Liver (tissue), 9 donors: ENCODE measurements around the gene ZNF865. TPM values are rescaled to one million over a fixed set of nuclear protein-coding genes. Genes with fewer than 3 reads are reported as not detected.
A peak's percentile ranks its signal among the peaks of the same experiment; 100 is the strongest.

ENCODE experiments used
- DNase-seq: peaks from one replicate; pipeline ENCODE4 v3.0.0-alpha.2; 2017; ENCODE audit warnings: low spot score
- H3K27ac ChIP-seq, 2 donors: one replicate each; pipeline ENCODE4 v1.7.0; 2013; ENCODE audit warnings: inconsistent platforms in 2 of 2, low read length in 2 of 2, control low read depth in 1 of 2, low read depth in 1 of 2, mild to moderate bottlenecking in 1 of 2
- H3K27me3 ChIP-seq, 4 donors: one replicate each; pipeline versions ENCODE4 v1.6.1 to v1.7.0; 2013; ENCODE audit warnings: low read length in 3 of 4, inconsistent platforms in 1 of 4, mild to moderate bottlenecking in 1 of 4, moderate library complexity in 1 of 4; ENCODE audit not compliant: control insufficient read depth in 4 of 4, insufficient read depth in 4 of 4
- H3K36me3 ChIP-seq, 4 donors: one replicate each; pipeline versions ENCODE4 v1.6.1 to v1.7.0; 2013; ENCODE audit warnings: low read length in 3 of 4, mild to moderate bottlenecking in 3 of 4, low read depth in 1 of 4, moderate library complexity in 1 of 4; ENCODE audit not compliant: control insufficient read depth in 4 of 4, insufficient read depth in 3 of 4
- H3K4me1 ChIP-seq, 4 donors: one replicate each; pipeline versions ENCODE4 v1.6.1 to v1.7.0; 2013; ENCODE audit warnings: low read length in 3 of 4, mild to moderate bottlenecking in 3 of 4, moderate library complexity in 1 of 4; ENCODE audit not compliant: control insufficient read depth in 4 of 4, insufficient read depth in 4 of 4
- H3K4me3 ChIP-seq, 3 donors: one replicate each; pipeline versions ENCODE4 v1.6.1 to v1.7.0; 2013; ENCODE audit warnings: low read length in 3 of 3, control low read depth in 1 of 3, low read depth in 1 of 3, mild to moderate bottlenecking in 1 of 3
- H3K9ac ChIP-seq, 2 donors: one replicate each; pipeline ENCODE4 v1.7.0; 2013; ENCODE audit warnings: low read length in 2 of 2, mild to moderate bottlenecking in 2 of 2, moderate library complexity in 2 of 2, control low read depth in 1 of 2, low read depth in 1 of 2
- H3K9me3 ChIP-seq, 4 donors: one replicate each; pipeline versions ENCODE4 v1.6.1 to v1.7.0; 2013; ENCODE audit warnings: low read length in 3 of 4; ENCODE audit not compliant: control insufficient read depth in 4 of 4
- EGR1 ChIP-seq, 2 donors: IDR thresholded peaks; 2 replicates each; pipeline ENCODE4 v1.6.1; 2016 to 2018; ENCODE audit warnings: antibody characterized with exemption in 2 of 2, low read depth in 2 of 2
- FOXA2 ChIP-seq: IDR thresholded peaks from 2 replicates; pipeline ENCODE4 v1.6.1; 2016; ENCODE audit warnings: antibody characterized with exemption
- GABPA ChIP-seq, 2 donors: IDR thresholded peaks in 1 of 2; conservative IDR thresholded peaks in 1 of 2; 2 replicates each; pipeline ENCODE4 v1.6.1; 2016; ENCODE audit warnings: antibody characterized with exemption in 2 of 2, mild to moderate bottlenecking in 1 of 2, moderate library complexity in 1 of 2
- HNF4A ChIP-seq, 2 donors: conservative IDR thresholded peaks; 2 replicates each; pipeline ENCODE4 v1.6.1; 2016; ENCODE audit warnings: antibody characterized with exemption in 2 of 2, mild to moderate bottlenecking in 2 of 2
- HNF4G ChIP-seq: IDR thresholded peaks from 2 replicates; pipeline ENCODE4 v1.6.1; 2016; ENCODE audit warnings: antibody characterized with exemption
- JUND ChIP-seq, 2 donors: IDR thresholded peaks; 2 replicates each; pipeline ENCODE4 v1.6.1; 2016; ENCODE audit warnings: antibody characterized with exemption in 2 of 2
- NR2F2 ChIP-seq: IDR thresholded peaks from 2 replicates; pipeline ENCODE4 v1.6.1; 2016; ENCODE audit warnings: antibody characterized with exemption
- RAD21 ChIP-seq, 2 donors: IDR thresholded peaks; 2 replicates each; pipeline ENCODE4 v1.6.1; 2016; ENCODE audit warnings: antibody characterized with exemption in 2 of 2, mild to moderate bottlenecking in 2 of 2
- RXRA ChIP-seq, 2 donors: IDR thresholded peaks; 2 replicates each; pipeline ENCODE4 v1.6.1; 2017 to 2018; ENCODE audit warnings: antibody characterized with exemption in 2 of 2, mild to moderate bottlenecking in 1 of 2
- SP1 ChIP-seq: IDR thresholded peaks from 2 replicates; pipeline ENCODE4 v1.6.1; 2018; ENCODE audit warnings: antibody characterized with exemption, mild to moderate bottlenecking
- TAF1 ChIP-seq: conservative IDR thresholded peaks from 2 replicates; pipeline ENCODE4 v1.6.1; 2016; ENCODE audit warnings: antibody characterized with exemption, mild to moderate bottlenecking
- YY1 ChIP-seq: IDR thresholded peaks from 2 replicates; pipeline ENCODE4 v1.6.1; 2016; ENCODE audit warnings: antibody characterized with exemption, mild to moderate bottlenecking
- WGBS: extraction: QIAGEN DNeasy Blood & Tissue Kit; methylation state at CpG from one replicate; pipeline ENCODE4 v1.1.7; 2013; 5-methylcytosine and 5-hydroxymethylcytosine counted together
- polyA plus RNA-seq, 2 donors: library from polyadenylated mRNA; stranded (reverse) in 1 of 2; unstranded in 1 of 2; fragments of 200-250 nt in 1 of 2; fragments of >200 nt in 1 of 2; fragmentation: Nextera tagmentation in 1 of 2; extraction: Ambion mirVana in 1 of 2; gene quantifications; one replicate each; pipeline versions ENCODE4 v1.2.1 to v1.2.3, GENCODE V29; 2013 to 2015
- total RNA-seq, 2 donors: library from RNA; depleted of rRNA; stranded (reverse); fragments of >200 nt; gene quantifications; one replicate each; pipeline ENCODE4 v1.2.3, GENCODE V29; 2014
- TF ChIP-seq, protein P1 (sequence below): IDR thresholded peaks from 2 replicates; pipeline ENCODE4 v1.6.1; 2016; ENCODE audit warnings: antibody characterized with exemption
- TF ChIP-seq, protein P2 (sequence below): fragments of 150-350 bp; IDR thresholded peaks from 2 replicates; pipeline ENCODE4 v1.5.1; 2017; ENCODE audit warnings: improper control_type of control experiment, low read depth, low read length; ENCODE audit not compliant: missing input control
- TF ChIP-seq, protein P3 (sequence below): IDR thresholded peaks from 2 replicates; pipeline ENCODE4 v1.6.1; 2016; ENCODE audit warnings: antibody characterized with exemption, mild to moderate bottlenecking
- TF ChIP-seq, protein P4 (sequence below): IDR thresholded peaks from 2 replicates; pipeline ENCODE4 v1.6.1; 2016; ENCODE audit warnings: antibody characterized with exemption
- donor health status: healthy.
- donor health status: healthy.
- donor health status: healthy.
- donor health status: healthy.
- donor health status: healthy.

ZNF865 gene
- total and polyA plus RNA-seq, 4 donors: 0.38 to 3.1 (median 1.6) TPM

DNA sequence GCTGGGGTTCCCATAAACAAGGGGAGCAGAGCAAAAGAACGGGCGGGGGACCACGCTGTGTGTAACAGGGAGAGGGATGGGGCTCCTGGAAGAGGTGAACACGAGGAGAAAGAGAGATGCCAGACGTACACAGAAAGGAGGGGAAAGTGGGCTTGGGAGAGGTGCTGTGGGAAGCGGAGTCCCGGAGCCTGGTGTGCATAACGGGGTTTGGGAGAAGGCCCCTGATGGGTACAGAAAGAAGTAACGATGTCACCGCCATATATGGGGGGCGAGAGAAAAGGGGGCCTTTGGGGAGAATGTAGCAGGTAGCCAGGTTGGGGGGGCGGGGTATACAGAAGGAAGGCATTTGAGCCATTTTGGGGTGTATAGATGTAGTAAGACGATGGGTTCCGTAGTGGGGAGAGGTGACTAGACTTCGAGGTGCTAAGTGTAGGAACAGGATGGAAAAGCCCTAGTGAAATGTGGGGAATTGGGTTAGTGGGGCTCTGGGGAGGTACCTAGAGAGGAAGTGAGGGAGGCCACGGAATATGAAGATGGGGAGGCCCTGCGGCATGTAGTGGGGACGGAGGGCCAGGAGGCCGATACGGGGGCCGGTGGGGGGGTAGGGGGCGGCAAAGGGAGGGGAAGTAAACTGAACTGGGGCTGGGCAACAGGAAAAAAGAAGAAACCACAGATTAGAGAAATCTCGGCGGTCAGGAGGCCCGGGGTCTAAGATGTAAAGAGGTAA lies 36.1 kb downstream of the ZNF865 start (continued):
- TF ChIP-seq FOXA2: no peak

DNA sequence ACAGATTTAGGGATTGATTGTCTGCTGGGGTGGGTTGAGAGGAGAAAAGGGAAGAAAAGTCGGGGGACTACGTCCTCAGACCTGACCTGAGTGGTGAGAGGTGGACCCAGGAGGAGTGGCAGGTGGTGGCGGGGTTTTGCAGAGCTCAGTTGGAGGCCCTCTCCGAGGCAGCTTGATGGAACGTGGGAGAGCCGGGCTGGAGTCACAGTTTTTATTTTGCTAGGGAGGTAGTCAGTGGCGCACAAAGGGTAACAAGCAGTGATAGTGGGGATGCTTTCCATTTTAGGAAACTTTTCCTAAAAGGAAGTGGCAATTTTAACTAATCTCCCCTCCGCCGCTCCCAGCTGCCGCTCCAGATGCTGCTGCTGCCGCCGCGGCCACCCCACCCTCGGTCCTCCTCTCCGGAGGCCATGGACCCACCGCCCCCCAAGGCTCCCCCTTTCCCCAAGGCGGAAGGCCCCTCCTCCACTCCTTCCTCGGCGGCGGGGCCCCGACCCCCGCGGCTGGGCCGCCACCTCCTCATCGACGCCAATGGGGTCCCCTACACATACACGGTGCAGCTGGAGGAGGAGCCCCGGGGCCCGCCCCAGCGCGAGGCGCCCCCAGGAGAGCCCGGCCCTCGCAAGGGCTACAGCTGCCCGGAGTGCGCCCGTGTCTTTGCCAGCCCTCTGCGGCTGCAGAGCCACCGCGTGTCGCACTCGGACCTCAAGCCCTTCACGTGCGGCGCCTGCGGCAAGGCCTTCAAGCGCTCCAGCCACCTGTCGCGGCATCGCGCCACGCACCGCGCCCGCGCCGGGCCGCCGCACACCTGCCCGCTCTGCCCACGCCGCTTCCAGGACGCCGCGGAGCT lies 36.9 kb downstream of the ZNF865 start:
- no peak for TF ChIP-seq HNF4G
- TF ChIP-seq, protein P1, sequence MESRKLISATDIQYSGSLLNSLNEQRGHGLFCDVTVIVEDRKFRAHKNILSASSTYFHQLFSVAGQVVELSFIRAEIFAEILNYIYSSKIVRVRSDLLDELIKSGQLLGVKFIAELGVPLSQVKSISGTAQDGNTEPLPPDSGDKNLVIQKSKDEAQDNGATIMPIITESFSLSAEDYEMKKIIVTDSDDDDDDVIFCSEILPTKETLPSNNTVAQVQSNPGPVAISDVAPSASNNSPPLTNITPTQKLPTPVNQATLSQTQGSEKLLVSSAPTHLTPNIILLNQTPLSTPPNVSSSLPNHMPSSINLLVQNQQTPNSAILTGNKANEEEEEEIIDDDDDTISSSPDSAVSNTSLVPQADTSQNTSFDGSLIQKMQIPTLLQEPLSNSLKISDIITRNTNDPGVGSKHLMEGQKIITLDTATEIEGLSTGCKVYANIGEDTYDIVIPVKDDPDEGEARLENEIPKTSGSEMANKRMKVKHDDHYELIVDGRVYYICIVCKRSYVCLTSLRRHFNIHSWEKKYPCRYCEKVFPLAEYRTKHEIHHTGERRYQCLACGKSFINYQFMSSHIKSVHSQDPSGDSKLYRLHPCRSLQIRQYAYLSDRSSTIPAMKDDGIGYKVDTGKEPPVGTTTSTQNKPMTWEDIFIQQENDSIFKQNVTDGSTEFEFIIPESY: no peak
- no peak for DNase-seq
- no peaks in the 10 kb centered on the region for H3K9me3 ChIP-seq
- no peaks in the 10 kb centered on the region for H3K27me3 ChIP-seq
- 2% methylated on average over 65 of the region's 65 CpGs for WGBS
- peak overlapping the region; percentile 50 to 65 (median 52) for H3K4me3 ChIP-seq
- H3K9ac ChIP-seq: peak overlapping the region in 1 of 2 donors; percentile 20
- H3K4me1 ChIP-seq: peaks cover 17 to 71% (median 52%) of the 10 kb centered on the region in 4 donors
- H3K36me3 ChIP-seq: peaks cover 0 to 9% (median under 1%) of the 10 kb centered on the region in 4 donors
- H3K27ac ChIP-seq: peak overlapping the region; percentile 75 to 91

DNA sequence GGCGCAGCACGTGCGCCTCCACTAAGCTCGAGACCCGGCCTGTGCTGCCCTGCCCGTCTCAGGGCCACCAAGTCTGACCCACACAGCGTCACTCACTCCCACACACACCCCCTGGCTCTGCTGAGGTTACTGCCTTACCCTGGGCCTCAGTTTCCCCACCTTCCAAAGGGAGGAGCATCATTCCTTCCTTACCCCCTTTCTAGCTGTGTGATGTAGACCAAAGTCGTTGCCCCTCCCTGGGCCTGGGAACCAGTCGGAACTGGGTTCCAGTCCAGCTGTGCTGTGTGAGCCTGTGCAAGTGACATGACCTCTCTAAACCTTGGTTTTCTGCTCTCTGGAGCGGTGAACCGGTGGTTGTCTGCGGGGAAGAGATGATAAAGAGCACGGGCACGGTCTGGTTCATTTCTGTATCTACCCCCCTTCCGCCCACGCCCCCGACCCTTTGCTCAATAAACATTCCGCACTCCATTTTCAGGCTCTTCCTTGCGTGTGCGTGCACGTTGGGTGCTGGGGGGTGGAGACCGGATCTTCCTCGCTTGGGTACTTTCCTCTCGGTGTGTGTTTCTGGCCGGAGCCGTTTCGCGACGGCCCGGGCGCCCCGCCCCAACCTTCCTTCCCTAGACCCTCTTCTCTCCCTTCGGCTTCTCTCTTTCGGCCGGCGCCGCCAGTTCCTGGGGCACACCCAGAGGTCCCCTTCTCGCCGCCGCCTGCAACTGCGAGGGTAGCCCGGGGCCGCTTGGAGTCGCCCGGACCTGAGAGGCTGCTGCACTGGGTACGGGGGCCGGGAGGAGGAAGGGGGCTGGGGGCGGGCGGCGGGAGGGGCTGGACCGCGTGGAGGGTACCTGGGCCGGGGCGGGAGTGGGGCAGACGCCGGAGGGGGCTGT lies 37.8 kb downstream of the ZNF865 start, which contains the start of gene ZNF581:
Gene ZNF581 (plus strand): TSS at position 647 of the 884 bp plus-strand sequence. CDS start 923 bp downstream, outside the sequence.
- Histone ChIP-seq H3K4me1 (peaks cover 20 to 71% (median 52%) of the 10 kb centered on the region in 4 donors), H3K36me3 (peaks cover 0 to 9% (median under 1%) of the 10 kb centered on the region in 4 donors), H3K9ac (peak within 1 kb of the TSS; percentile 7 to 95), H3K27ac (peak within 1 kb of the TSS; percentile 75 to 91), H3K4me3 (peak within 1 kb of the TSS; percentile 50 to 70 (median 65)), H3K27me3 (no peaks in the 10 kb centered on the region), H3K9me3 (no peaks in the 10 kb centered on the region)
- 2% methylated on average over 56 of the region's 56 CpGs for WGBS
- DNase-seq: peak; percentile 83
- TF ChIP-seq RAD21 (IDR thresholded peaks at IDR 0.05) (no peak), SP1 (peak; percentile 15), EGR1 (IDR thresholded peaks at IDR 0.05; ENCODE audit: low read depth in 2 of 2) (peak in 1 of 2 donors; percentile 56), GABPA (IDR thresholded peaks at IDR 0.05 in 1 of 2, conservative IDR thresholded peaks at IDR 0.05 in 1 of 2) (peak; percentile 75 to 89), JUND (IDR thresholded peaks at IDR 0.05) (no peak), HNF4G (no peak), HNF4A (conservative IDR thresholded peaks at IDR 0.05) (peak in 1 of 2 donors; percentile 6), YY1 (peak; percentile 51), NR2F2 (no peak), RXRA (IDR thresholded peaks at IDR 0.05) (no peak), FOXA2 (no peak), TAF1 (no peak)
- TF ChIP-seq, protein P1: no peak
- TF ChIP-seq, protein P2, sequence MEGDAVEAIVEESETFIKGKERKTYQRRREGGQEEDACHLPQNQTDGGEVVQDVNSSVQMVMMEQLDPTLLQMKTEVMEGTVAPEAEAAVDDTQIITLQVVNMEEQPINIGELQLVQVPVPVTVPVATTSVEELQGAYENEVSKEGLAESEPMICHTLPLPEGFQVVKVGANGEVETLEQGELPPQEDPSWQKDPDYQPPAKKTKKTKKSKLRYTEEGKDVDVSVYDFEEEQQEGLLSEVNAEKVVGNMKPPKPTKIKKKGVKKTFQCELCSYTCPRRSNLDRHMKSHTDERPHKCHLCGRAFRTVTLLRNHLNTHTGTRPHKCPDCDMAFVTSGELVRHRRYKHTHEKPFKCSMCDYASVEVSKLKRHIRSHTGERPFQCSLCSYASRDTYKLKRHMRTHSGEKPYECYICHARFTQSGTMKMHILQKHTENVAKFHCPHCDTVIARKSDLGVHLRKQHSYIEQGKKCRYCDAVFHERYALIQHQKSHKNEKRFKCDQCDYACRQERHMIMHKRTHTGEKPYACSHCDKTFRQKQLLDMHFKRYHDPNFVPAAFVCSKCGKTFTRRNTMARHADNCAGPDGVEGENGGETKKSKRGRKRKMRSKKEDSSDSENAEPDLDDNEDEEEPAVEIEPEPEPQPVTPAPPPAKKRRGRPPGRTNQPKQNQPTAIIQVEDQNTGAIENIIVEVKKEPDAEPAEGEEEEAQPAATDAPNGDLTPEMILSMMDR: no peak
- TF ChIP-seq, protein P3, sequence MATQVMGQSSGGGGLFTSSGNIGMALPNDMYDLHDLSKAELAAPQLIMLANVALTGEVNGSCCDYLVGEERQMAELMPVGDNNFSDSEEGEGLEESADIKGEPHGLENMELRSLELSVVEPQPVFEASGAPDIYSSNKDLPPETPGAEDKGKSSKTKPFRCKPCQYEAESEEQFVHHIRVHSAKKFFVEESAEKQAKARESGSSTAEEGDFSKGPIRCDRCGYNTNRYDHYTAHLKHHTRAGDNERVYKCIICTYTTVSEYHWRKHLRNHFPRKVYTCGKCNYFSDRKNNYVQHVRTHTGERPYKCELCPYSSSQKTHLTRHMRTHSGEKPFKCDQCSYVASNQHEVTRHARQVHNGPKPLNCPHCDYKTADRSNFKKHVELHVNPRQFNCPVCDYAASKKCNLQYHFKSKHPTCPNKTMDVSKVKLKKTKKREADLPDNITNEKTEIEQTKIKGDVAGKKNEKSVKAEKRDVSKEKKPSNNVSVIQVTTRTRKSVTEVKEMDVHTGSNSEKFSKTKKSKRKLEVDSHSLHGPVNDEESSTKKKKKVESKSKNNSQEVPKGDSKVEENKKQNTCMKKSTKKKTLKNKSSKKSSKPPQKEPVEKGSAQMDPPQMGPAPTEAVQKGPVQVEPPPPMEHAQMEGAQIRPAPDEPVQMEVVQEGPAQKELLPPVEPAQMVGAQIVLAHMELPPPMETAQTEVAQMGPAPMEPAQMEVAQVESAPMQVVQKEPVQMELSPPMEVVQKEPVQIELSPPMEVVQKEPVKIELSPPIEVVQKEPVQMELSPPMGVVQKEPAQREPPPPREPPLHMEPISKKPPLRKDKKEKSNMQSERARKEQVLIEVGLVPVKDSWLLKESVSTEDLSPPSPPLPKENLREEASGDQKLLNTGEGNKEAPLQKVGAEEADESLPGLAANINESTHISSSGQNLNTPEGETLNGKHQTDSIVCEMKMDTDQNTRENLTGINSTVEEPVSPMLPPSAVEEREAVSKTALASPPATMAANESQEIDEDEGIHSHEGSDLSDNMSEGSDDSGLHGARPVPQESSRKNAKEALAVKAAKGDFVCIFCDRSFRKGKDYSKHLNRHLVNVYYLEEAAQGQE: no peak
- TF ChIP-seq, protein P4, sequence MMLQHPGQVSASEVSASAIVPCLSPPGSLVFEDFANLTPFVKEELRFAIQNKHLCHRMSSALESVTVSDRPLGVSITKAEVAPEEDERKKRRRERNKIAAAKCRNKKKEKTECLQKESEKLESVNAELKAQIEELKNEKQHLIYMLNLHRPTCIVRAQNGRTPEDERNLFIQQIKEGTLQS: no peak
